H1 (cell line): ENCODE results near the gene PPFIBP2. TPM values are rescaled to one million over a fixed set of nuclear protein-coding genes. Genes with fewer than 3 reads are reported as not detected.

Experiments used
- CTCF ChIA-PET: fragments of 300-600 bp; sonication (Branson Sonifier 250); formaldehyde crosslinking; loops from one replicate; lab custom pipeline; 2021; ENCODE audit not compliant: partially characterized antibody; lab: Charles Lee
- POLR2A ChIA-PET: fragments of 300-600 bp; sonication (Branson Sonifier 250); formaldehyde crosslinking; loops from one replicate; lab custom pipeline; 2021; ENCODE audit warnings: inconsistent platforms; ENCODE audit not compliant: partially characterized antibody; lab: Charles Lee
- DNase-seq, 2 experiments: peaks; one replicate each; pipeline versions ENCODE4 v3.0.0 to v3.0.0-alpha.2; 2010 to 2022; ENCODE audit warnings: low spot score in 2 of 2, low read depth in 1 of 2, mixed read lengths in 1 of 2
- FAIRE-seq: peaks from 2 replicates; lab custom pipeline; 2011; peaks lifted over from hg19 to GRCh38; lab: Jason Lieb, UNC
- H2AFZ ChIP-seq: 2 replicates; pipeline ENCODE4 v1.8.1; 2012; ENCODE audit warnings: low read length, inconsistent platforms
- H2AK5ac ChIP-seq: 2 replicates; pipeline ENCODE4 v1.6.1; 2013; ENCODE audit warnings: low read depth, low read length
- H2BK120ac ChIP-seq: replicated peaks from 2 replicates; pipeline ENCODE3; 2013; ENCODE audit warnings: low read depth, low read length, inconsistent platforms
- H2BK12ac ChIP-seq: 2 replicates; pipeline ENCODE4 v1.6.1; 2013; ENCODE audit warnings: low read depth, low read length
- H2BK15ac ChIP-seq: 2 replicates; pipeline ENCODE4 v1.6.1; 2013; ENCODE audit warnings: low read length
- H2BK20ac ChIP-seq: 2 replicates; pipeline ENCODE4 v1.6.1; 2013; ENCODE audit warnings: low read length
- H2BK5ac ChIP-seq: 2 replicates; pipeline ENCODE4 v1.6.1; 2013; ENCODE audit warnings: low read depth, low read length
- H3K14ac ChIP-seq: 2 replicates; pipeline ENCODE4 v1.6.1; 2013; ENCODE audit warnings: inconsistent platforms; ENCODE audit not compliant: insufficient read length
- H3K18ac ChIP-seq: 2 replicates; pipeline ENCODE4 v1.6.1; 2013; ENCODE audit warnings: low read length; ENCODE audit errors: extremely low read depth
- H3K23ac ChIP-seq: 2 replicates; pipeline ENCODE4 v1.6.1; 2013; ENCODE audit warnings: inconsistent platforms; ENCODE audit not compliant: insufficient read length
- H3K23me2 ChIP-seq: 2 replicates; pipeline ENCODE4 v1.6.1; 2013; ENCODE audit warnings: low read depth, low read length
- H3K27ac ChIP-seq: 2 replicates; pipeline ENCODE4 v1.6.1; 2011; ENCODE audit warnings: low read depth, low read length, inconsistent platforms
- H3K27me3 ChIP-seq, 4 experiments: replicated peaks in 1 of 4; 1 replicate in 1 of 4; 2 replicates in 3 of 4; pipeline versions ENCODE4 v1.6.1 to v1.8.1; 2011 to 2013; ENCODE audit warnings: low read length in 3 of 4, mild to moderate bottlenecking in 3 of 4, inconsistent platforms in 2 of 4, mixed read lengths in 2 of 4, moderate library complexity in 1 of 4; ENCODE audit not compliant: control insufficient read depth in 3 of 4, insufficient read depth in 3 of 4; ENCODE audit errors: extremely low read depth in 1 of 4
- H3K36me3 ChIP-seq, 4 experiments: 2 replicates each; pipeline versions ENCODE4 v1.6.1 to v1.8.1; 2011 to 2013; ENCODE audit warnings: mild to moderate bottlenecking in 4 of 4, low read length in 3 of 4, moderate library complexity in 2 of 4, control low read depth in 1 of 4, inconsistent platforms in 1 of 4; ENCODE audit not compliant: insufficient read depth in 4 of 4, control insufficient read depth in 2 of 4
- H3K4ac ChIP-seq: replicated peaks from 2 replicates; pipeline ENCODE3; 2013; ENCODE audit warnings: low read length, low read depth, mixed read lengths, inconsistent platforms; ENCODE audit not compliant: insufficient read length
- H3K4me1 ChIP-seq, 4 experiments: replicated peaks in 1 of 4; 1 replicate in 1 of 4; 2 replicates in 3 of 4; pipeline versions ENCODE4 v1.6.1 to v1.8.1; 2011 to 2013; ENCODE audit warnings: low read length in 3 of 4, inconsistent platforms in 2 of 4, mixed read lengths in 1 of 4; ENCODE audit not compliant: insufficient read depth in 4 of 4, control insufficient read depth in 3 of 4
- H3K4me2 ChIP-seq, 2 experiments: 2 replicates each; pipeline versions ENCODE4 v1.6.1 to v1.8.1; 2011 to 2013; ENCODE audit warnings: low read depth in 2 of 2, low read length in 2 of 2, control low read depth in 1 of 2, inconsistent platforms in 1 of 2, mild to moderate bottlenecking in 1 of 2; ENCODE audit not compliant: insufficient read depth in 1 of 2
- H3K4me3 ChIP-seq, 4 experiments: fragments of 200-600, 300-600 bp in 1 of 4; sonication (generic), shearing (Covaris generic), sonication (Bioruptor Twin) in 1 of 4; 2 replicates each; pipeline versions ENCODE4 v1.5.1 to v1.8.1; 2011 to 2016; ENCODE audit warnings: low read length in 4 of 4, low read depth in 3 of 4, control low read depth in 2 of 4, inconsistent platforms in 2 of 4, mild to moderate bottlenecking in 2 of 4, mixed read lengths in 1 of 4, moderate library complexity in 1 of 4; ENCODE audit not compliant: insufficient read depth in 2 of 4; ENCODE audit errors: extremely low read depth in 1 of 4
- H3K56ac ChIP-seq: replicated peaks from 2 replicates; pipeline ENCODE3; 2013; ENCODE audit warnings: low read depth, mild to moderate bottlenecking, mixed read lengths, low read length, inconsistent platforms; ENCODE audit not compliant: insufficient read length
- H3K79me1 ChIP-seq: 2 replicates; pipeline ENCODE4 v1.6.1; 2013; ENCODE audit warnings: low read depth, low read length, control low read depth
- H3K79me2 ChIP-seq, 2 experiments: 2 replicates each; pipeline versions ENCODE4 v1.6.1 to v1.8.1; 2012 to 2013; ENCODE audit warnings: low read length in 2 of 2, mild to moderate bottlenecking in 2 of 2, inconsistent platforms in 1 of 2; ENCODE audit not compliant: insufficient read depth in 2 of 2, control insufficient read depth in 1 of 2
- H3K9ac ChIP-seq, 4 experiments: replicated peaks in 1 of 4; 1 replicate in 1 of 4; 2 replicates in 3 of 4; pipeline versions ENCODE4 v1.6.1 to v1.8.1; 2011 to 2013; ENCODE audit warnings: low read depth in 3 of 4, low read length in 3 of 4, control low read depth in 2 of 4, mild to moderate bottlenecking in 2 of 4, moderate library complexity in 2 of 4, inconsistent platforms in 1 of 4; ENCODE audit errors: extremely low read depth in 1 of 4
- H3K9me3 ChIP-seq, 2 experiments: 2 replicates each; pipeline versions ENCODE4 v1.6.1 to v1.8.1; 2012 to 2013; ENCODE audit warnings: mild to moderate bottlenecking in 2 of 2, moderate library complexity in 2 of 2, control low read depth in 1 of 2, inconsistent platforms in 1 of 2, low read depth in 1 of 2, low read length in 1 of 2, mixed read lengths in 1 of 2; ENCODE audit not compliant: insufficient read depth in 2 of 2
- H4K20me1 ChIP-seq, 2 experiments: replicated peaks in 1 of 2; 2 replicates each; pipeline versions ENCODE3 to v1.8.1; 2011 to 2013; ENCODE audit warnings: inconsistent platforms in 2 of 2, low read length in 2 of 2, mild to moderate bottlenecking in 1 of 2; ENCODE audit not compliant: insufficient read depth in 2 of 2, control insufficient read depth in 1 of 2
- H4K5ac ChIP-seq: 2 replicates; pipeline ENCODE4 v1.6.1; 2013; ENCODE audit warnings: low read length, low read depth, mixed read lengths, inconsistent platforms; ENCODE audit not compliant: insufficient read length
- H4K8ac ChIP-seq: 2 replicates; pipeline ENCODE4 v1.8.0; 2013; ENCODE audit warnings: mild to moderate bottlenecking, moderate library complexity, low read length, inconsistent platforms; ENCODE audit not compliant: insufficient read depth; ENCODE audit errors: extremely low read depth
- H4K91ac ChIP-seq: replicated peaks from 2 replicates; pipeline ENCODE3; 2013; ENCODE audit warnings: low read length, mixed read lengths, inconsistent platforms; ENCODE audit not compliant: insufficient read length
- FOSL1 ChIP-seq: IDR thresholded peaks from 2 replicates; pipeline ENCODE4 v1.6.1; 2011; ENCODE audit warnings: mild to moderate bottlenecking, low read depth, low read length, moderate library complexity; ENCODE audit not compliant: insufficient read depth
- MAFK ChIP-seq: IDR thresholded peaks from 2 replicates; pipeline ENCODE4 v1.6.1; 2012; ENCODE audit warnings: low read depth, mild to moderate bottlenecking, improper control_type of control experiment, low read length
- RNF2 ChIP-seq: fragments of 200-900, 300-1000 bp; sonication (generic); IDR thresholded peaks from 2 replicates; pipeline ENCODE4 v1.7.1; 2016; ENCODE audit warnings: borderline replicate concordance, low read depth, mild to moderate bottlenecking, antibody characterized with exemption, low read length; ENCODE audit not compliant: poor library complexity, severe bottlenecking; ENCODE audit errors: missing control alignments
- SP1 ChIP-seq: IDR thresholded peaks from 2 replicates; pipeline ENCODE4 v1.6.1; 2011; ENCODE audit warnings: low read depth, low read length
- SP2 ChIP-seq: IDR thresholded peaks from 2 replicates; pipeline ENCODE4 v1.6.1; 2012; ENCODE audit warnings: mild to moderate bottlenecking, low read length, inconsistent platforms
- TEAD4 ChIP-seq: IDR thresholded peaks from 2 replicates; pipeline ENCODE4 v1.6.1; 2012; ENCODE audit warnings: low read depth, low read length, inconsistent platforms, mixed read lengths
- WGBS, 2 experiments: shearing (Covaris generic) in 1 of 2; methylation state at CpG; one replicate each; pipeline versions ENCODE4 v1.1.6 to v1.1.7; 2013 to 2015; ENCODE audit warnings: low lambda C conversion rate in 2 of 2, mixed read lengths in 2 of 2, inconsistent platforms in 1 of 2, low coverage in 1 of 2, missing lambda C conversion rate in 1 of 2; ENCODE audit not compliant: insufficient replicate concordance in 2 of 2, insufficient coverage in 1 of 2, insufficient read length in 1 of 2; ENCODE audit errors: extremely low coverage in 1 of 2, missing lambda C conversion rate in 1 of 2; 5-methylcytosine and 5-hydroxymethylcytosine counted together
- polyA plus RNA-seq, 7 experiments: library from polyadenylated mRNA; depleted of rRNA in 3 of 7; stranded (reverse) in 5 of 7; unstranded in 2 of 7; fragments of >200 nt in 5 of 7; fragments of 200-250 nt in 2 of 7; gene quantifications; 1 replicate in 5 of 7; 2 replicates in 1 of 7; 4 replicates in 1 of 7; pipeline versions ENCODE4 v1.2.1 to v1.2.3, GENCODE V29; 2011 to 2013; ENCODE audit warnings: missing spikeins in 2 of 7, mixed read lengths in 2 of 7
- total RNA-seq: library from RNA; stranded (reverse); fragmentation: NEBNext Ultra II Directional; extraction: Animal tissue kit (Norgen Biotek cat#: 25700); gene quantifications from 2 replicates; pipeline ENCODE4 v1.2.1, GENCODE V29; 2021
- TF ChIP-seq, protein P1 (sequence below): IDR thresholded peaks from 2 replicates; pipeline ENCODE4 v1.6.1; 2012; ENCODE audit warnings: inconsistent platforms

Gene PPFIBP2
- total and polyA plus RNA-seq, 2 of the 8 experiments (the other 6 are each of a cell fraction or from before 2014, with no cell fraction given), result 5.5 to 9.8 TPM

DNA sequence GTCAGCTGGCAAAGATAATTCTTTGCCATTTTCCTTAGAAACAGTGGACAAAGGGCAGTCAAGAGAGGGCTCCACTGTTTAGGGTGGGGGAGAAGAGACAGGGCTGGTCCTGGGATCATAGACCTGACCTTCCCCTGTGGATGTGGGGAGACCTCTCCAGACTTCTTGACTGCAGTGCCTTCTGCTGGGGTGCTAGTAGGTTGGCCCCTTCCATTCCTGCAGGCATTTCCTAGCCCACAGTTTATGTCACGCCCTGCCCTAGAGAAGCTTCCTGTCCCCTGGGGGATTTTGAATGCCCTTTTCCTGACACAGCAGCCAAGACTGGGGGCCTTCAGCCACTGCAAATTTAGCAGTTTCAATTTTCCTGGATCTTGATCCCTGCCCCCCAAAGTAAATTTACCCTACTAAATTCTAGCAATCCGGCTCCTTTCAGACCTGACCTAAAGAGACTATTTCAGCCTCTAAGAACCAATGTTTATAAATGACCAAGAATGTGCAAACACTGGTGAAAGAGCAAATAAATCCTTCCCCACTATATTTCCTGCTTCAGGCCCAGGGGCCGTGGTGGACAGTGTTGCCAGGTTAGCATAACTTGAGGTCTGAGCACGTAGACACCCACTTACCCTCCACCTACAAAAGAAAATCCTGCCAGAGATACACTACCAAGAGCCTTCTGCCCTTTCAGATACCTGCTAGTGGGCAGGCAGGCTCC, 58.4 kb downstream of the PPFIBP2 start:
- Histone ChIP-seq H3K36me3 (no peaks in the 10 kb centered on the region), H4K91ac (peak overlapping the region; percentile 75), H3K79me2 (no peaks in the 10 kb centered on the region), H4K8ac (no peak overlapping the region), H4K20me1 (no peaks in the 10 kb centered on the region), H2BK5ac (peak overlapping the region; percentile 88; the same call in 1 of the 2 replicates), H3K79me1 (no peaks in the 10 kb centered on the region; the same call in 1 of the 2 replicates), H3K9ac (peak overlapping the region in 1 of 4 experiments; percentile 8; a peak in 1 of 7 replicates), H3K4me1 (peaks cover 15 to 36% (median 28%) of the 10 kb centered on the region in 4 experiments), H2AFZ (no peak overlapping the region), H3K23me2 (peaks cover 1% of the 10 kb centered on the region; the same call in 1 of the 2 replicates), H3K9me3 (no peaks in the 10 kb centered on the region), H2BK12ac (peak overlapping the region; percentile 62; the same call in 1 of the 2 replicates), H3K4me3 (no peak overlapping the region), H3K4ac (peak overlapping the region; percentile 75), H3K27ac (no peak overlapping the region), H3K56ac (peak overlapping the region; percentile 13), H2AK5ac (peak overlapping the region; percentile 40; the same call in 1 of the 2 replicates), H2BK120ac (peak overlapping the region; percentile 8), H2BK20ac (peak overlapping the region; percentile 75; the same call in 1 of the 2 replicates), H2BK15ac (peak overlapping the region; percentile 18; the same call in 1 of the 2 replicates), H3K14ac (no peak overlapping the region), H3K27me3 (no peaks in the 10 kb centered on the region), H3K4me2 (no peak overlapping the region; a peak in 1 of 4 replicates), H4K5ac (peak overlapping the region; percentile 19), H3K18ac (peak overlapping the region; percentile 63), H3K23ac (no peak overlapping the region)
- CTCF ChIA-PET, result interaction anchor here (0.6 to 19.5 kb wide), 58 partner anchors 11 to 476 kb away, joined by 3 to 325 read pairs (median 6); partner anchors contain the start of gene OLFML1
- WGBS, 2 experiments, result 78% methylated on average over 4 of the region's 4 CpGs; no CpG with 5 or more reads in 1 of the 2 experiments
- FAIRE-seq (no peak), DNase-seq (no peak)
- POLR2A ChIA-PET, result interaction anchor here (1.0 to 1.8 kb wide), 4 partner anchors 58 to 102 kb away, joined by 3 to 7 read pairs (median 4); partner anchors contain the start of genes CYB5R2 and PPFIBP2
- TF ChIP-seq FOSL1 (no peak), RNF2 (no peak), MAFK (no peak), SP2 (no peak), TEAD4 (no peak), SP1 (no peak)
- TF ChIP-seq, protein P1, sequence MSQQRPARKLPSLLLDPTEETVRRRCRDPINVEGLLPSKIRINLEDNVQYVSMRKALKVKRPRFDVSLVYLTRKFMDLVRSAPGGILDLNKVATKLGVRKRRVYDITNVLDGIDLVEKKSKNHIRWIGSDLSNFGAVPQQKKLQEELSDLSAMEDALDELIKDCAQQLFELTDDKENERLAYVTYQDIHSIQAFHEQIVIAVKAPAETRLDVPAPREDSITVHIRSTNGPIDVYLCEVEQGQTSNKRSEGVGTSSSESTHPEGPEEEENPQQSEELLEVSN, result no peak
